Astrocyte (in vitro differentiated cells and primary cell): ENCODE data around the gene CENPX.

Experiments
- EZH2 ChIP-seq: IDR thresholded peaks from 2 replicates; pipeline ENCODE4 v1.6.1; 2012; ENCODE audit warnings: mild to moderate bottlenecking, low read length, inconsistent platforms; ENCODE audit not compliant: insufficient read depth
- TF ChIP-seq, protein P1 (sequence below): IDR thresholded peaks from 2 replicates; pipeline ENCODE4 v1.5.1; 2011; ENCODE audit warnings: low read depth, mild to moderate bottlenecking, inconsistent platforms, low read length, moderate library complexity; ENCODE audit not compliant: insufficient read depth

DNA sequence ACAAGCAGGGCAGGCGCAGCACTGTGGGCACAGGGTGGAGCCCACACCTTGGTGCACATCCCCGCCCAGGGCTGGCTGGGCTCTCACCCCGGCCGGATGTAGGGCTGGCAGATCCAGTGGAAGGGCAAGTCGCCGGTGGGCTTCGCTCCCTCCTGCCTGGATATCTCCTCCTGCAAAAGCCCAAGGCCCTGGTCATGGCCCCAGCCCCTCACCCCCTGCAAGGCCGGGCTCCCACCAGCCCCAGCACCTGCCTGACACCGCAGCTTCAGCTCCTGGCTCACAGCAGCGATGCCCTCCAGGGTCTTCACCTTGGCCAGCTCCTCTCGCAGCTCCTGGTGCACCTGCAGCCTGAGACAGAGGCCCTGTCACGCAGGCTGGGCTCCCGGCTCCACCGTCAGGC lies 37.9 kb upstream of the CENPX start:
- TF ChIP-seq, protein P1, sequence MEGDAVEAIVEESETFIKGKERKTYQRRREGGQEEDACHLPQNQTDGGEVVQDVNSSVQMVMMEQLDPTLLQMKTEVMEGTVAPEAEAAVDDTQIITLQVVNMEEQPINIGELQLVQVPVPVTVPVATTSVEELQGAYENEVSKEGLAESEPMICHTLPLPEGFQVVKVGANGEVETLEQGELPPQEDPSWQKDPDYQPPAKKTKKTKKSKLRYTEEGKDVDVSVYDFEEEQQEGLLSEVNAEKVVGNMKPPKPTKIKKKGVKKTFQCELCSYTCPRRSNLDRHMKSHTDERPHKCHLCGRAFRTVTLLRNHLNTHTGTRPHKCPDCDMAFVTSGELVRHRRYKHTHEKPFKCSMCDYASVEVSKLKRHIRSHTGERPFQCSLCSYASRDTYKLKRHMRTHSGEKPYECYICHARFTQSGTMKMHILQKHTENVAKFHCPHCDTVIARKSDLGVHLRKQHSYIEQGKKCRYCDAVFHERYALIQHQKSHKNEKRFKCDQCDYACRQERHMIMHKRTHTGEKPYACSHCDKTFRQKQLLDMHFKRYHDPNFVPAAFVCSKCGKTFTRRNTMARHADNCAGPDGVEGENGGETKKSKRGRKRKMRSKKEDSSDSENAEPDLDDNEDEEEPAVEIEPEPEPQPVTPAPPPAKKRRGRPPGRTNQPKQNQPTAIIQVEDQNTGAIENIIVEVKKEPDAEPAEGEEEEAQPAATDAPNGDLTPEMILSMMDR = no peak
- no peak for TF ChIP-seq EZH2
